K562 (cell line): ENCODE data around the gene CALHM2.

Experiments
- BHLHE40 ChIP-seq: IDR thresholded peaks from 2 replicates; pipeline ENCODE4 v1.6.1; 2011; ENCODE audit warnings: low read length, improper control_type of control experiment
- GTF3C2 ChIP-seq: IDR thresholded peaks from 3 replicates; pipeline ENCODE4 v1.6.1; 2011; ENCODE audit warnings: borderline replicate concordance, mild to moderate bottlenecking, moderate library complexity; ENCODE audit not compliant: insufficient read length; ENCODE audit errors: extremely low read depth
- PHF8 ChIP-seq: fragments of 200-600 bp; sonication (generic); IDR thresholded peaks from 2 replicates; pipeline ENCODE4 v1.6.1; 2012; ENCODE audit warnings: mixed run types, mild to moderate bottlenecking, inconsistent platforms, low read length, moderate library complexity, borderline replicate concordance
- SP1 ChIP-seq: sonication (generic); formaldehyde crosslinking; IDR thresholded peaks from 2 replicates; pipeline ENCODE4 v1.8.1; 2022; ENCODE audit warnings: mild to moderate bottlenecking, missing genetic modification reagents

- TF ChIP-seq SP1 (no peak), BHLHE40 (no peak), GTF3C2 (no peak), PHF8 (no peak)
These were observed 14.6 kb upstream of the CALHM2 start for GRCh38 chr10:103466734-103467133.
